A673 (cell line): ENCODE data around the gene MRPL18. TPM values are rescaled to one million over a fixed set of nuclear protein-coding genes. Genes with fewer than 3 reads are reported as not detected.

Source experiments
- BruUV-seq: library from RNA; stranded (reverse); fragments of 400-500 nt; replicated peaks from 2 replicates; lab custom pipeline; 2021; lab: Mats Ljungman, UMichigan
- CTCF ChIA-PET: fragments of 300-600 bp; sonication (Branson Sonifier 250); formaldehyde crosslinking; loops from one replicate; lab custom pipeline; 2022; ENCODE audit warnings: antibody characterized with exemption; lab: Charles Lee
- POLR2A ChIA-PET: fragments of 300-600 bp; sonication (Branson Sonifier 250); formaldehyde crosslinking; loops from one replicate; lab custom pipeline; 2022; ENCODE audit warnings: antibody characterized with exemption; ENCODE audit not compliant: low non-redundant PET; lab: Charles Lee
- DNase-seq: peaks from one replicate; pipeline ENCODE4 v3.0.0-alpha.2; 2015; ENCODE audit warnings: low spot score
- H3K27ac ChIP-seq: fragments of 200-600 bp; sonication (generic); 2 replicates; pipeline ENCODE4 v1.5.1; 2016; ENCODE audit warnings: mixed run types, low read depth, mild to moderate bottlenecking, mixed read lengths, antibody characterized with exemption, low read length; ENCODE audit not compliant: poor library complexity, severe bottlenecking
- H3K27me3 ChIP-seq: fragments of 200-600 bp; sonication (generic); replicated peaks from 2 replicates; pipeline ENCODE4 v1.6.1; 2017; ENCODE audit warnings: mixed run types, low read depth, mild to moderate bottlenecking, mixed read lengths, antibody characterized with exemption, low read length; ENCODE audit not compliant: insufficient read depth, poor library complexity
- H3K36me3 ChIP-seq: fragments of 200-600 bp; sonication (generic); 2 replicates; pipeline ENCODE4 v1.6.1; 2016; ENCODE audit warnings: mixed run types, mild to moderate bottlenecking, mixed read lengths, antibody characterized with exemption, low read length; ENCODE audit not compliant: insufficient read depth, poor library complexity, severe bottlenecking
- H3K4me1 ChIP-seq: fragments of 200-600 bp; sonication (generic); 2 replicates; pipeline ENCODE4 v1.6.1; 2017; ENCODE audit warnings: mixed run types, mild to moderate bottlenecking, mixed read lengths, antibody characterized with exemption, low read length; ENCODE audit not compliant: insufficient read depth, poor library complexity, severe bottlenecking
- H3K4me3 ChIP-seq: fragments of 200-600 bp; sonication (generic); 2 replicates; pipeline ENCODE4 v1.5.1; 2016; ENCODE audit warnings: low read depth, mixed run types, mild to moderate bottlenecking, mixed read lengths, low read length; ENCODE audit not compliant: poor library complexity, severe bottlenecking
- H3K9me3 ChIP-seq: fragments of 200-600 bp; sonication (generic); 2 replicates; pipeline ENCODE4 v1.6.1; 2016; ENCODE audit warnings: mixed run types, low read depth, mild to moderate bottlenecking, mixed read lengths, antibody characterized with exemption, low read length; ENCODE audit not compliant: poor library complexity, severe bottlenecking
- CTCF ChIP-seq: fragments of 300-800, 200-600 bp; sonication (generic); conservative IDR thresholded peaks from 2 replicates; pipeline ENCODE4 v1.5.1; 2017; ENCODE audit warnings: low read depth, mild to moderate bottlenecking, antibody characterized with exemption, low read length, moderate library complexity, mixed read lengths
- EZH2 ChIP-seq: fragments of 200-600 bp; sonication (generic); IDR thresholded peaks from 2 replicates; pipeline ENCODE4 v1.6.1; 2017; ENCODE audit warnings: borderline replicate concordance, low read depth, mild to moderate bottlenecking, mixed read lengths, antibody characterized with exemption, low read length; ENCODE audit not compliant: poor library complexity, severe bottlenecking
- intact Hi-C: fragments of 100-400 bp; cut with micrococcal nuclease; formaldehyde crosslinking; loops from one replicate; pipeline ENCODE4 v1.10.0; 2022; ENCODE audit not compliant: unreplicated experiment
- total RNA-seq: library from RNA; stranded (reverse); gene quantifications from 2 replicates; pipeline ENCODE4 v1.2.3, GENCODE V29; 2021

MRPL18 gene
- total RNA-seq, 1 experiment from 2014 or later = 94.6 TPM

- Histone ChIP-seq H3K36me3 (no peaks in the 10 kb centered on the region), H3K9me3 (no peaks in the 10 kb centered on the region), H3K27me3 (no peaks in the 10 kb centered on the region), H3K4me3 (no peak overlapping the region), H3K27ac (no peak overlapping the region), H3K4me1 (no peaks in the 10 kb centered on the region)
- ChIA-PET CTCF (no interaction called here), POLR2A (no interaction called here)
- BruUV-seq = no TSS peak
- no peak for TF ChIP-seq EZH2
- TF ChIP-seq CTCF = no peak
- intact Hi-C loops = no loop called here
- no peak for DNase-seq
Measured at GRCh38 chr6:159836718-159837490, 46.6 kb downstream of the MRPL18 start.

GRCh38 chr6:159837511-159837910, 47.2 kb downstream of the MRPL18 start:
- no peaks in the 10 kb centered on the region for H3K27me3 ChIP-seq
- BruUV-seq = no TSS peak
- intact Hi-C loops = no loop called here
- no peaks in the 10 kb centered on the region for H3K4me1 ChIP-seq
- CTCF ChIA-PET = no interaction called here
- H3K36me3 ChIP-seq = no peaks in the 10 kb centered on the region
- H3K4me3 ChIP-seq = no peak overlapping the region
- DNase-seq = no peak
- POLR2A ChIA-PET = no interaction called here
- H3K27ac ChIP-seq = no peak overlapping the region
- no peaks in the 10 kb centered on the region for H3K9me3 ChIP-seq
- TF ChIP-seq CTCF = no peak
- no peak for TF ChIP-seq EZH2

GRCh38 chr6:159838020-159838744, 47.9 kb downstream of the MRPL18 start:
- H3K27ac ChIP-seq = no peak overlapping the region
- no peak for DNase-seq
- ChIA-PET POLR2A (no interaction called here), CTCF (no interaction called here)
- no peaks in the 10 kb centered on the region for H3K36me3 ChIP-seq
- H3K9me3 ChIP-seq = no peaks in the 10 kb centered on the region
- no TSS peak for BruUV-seq
- TF ChIP-seq EZH2 (no peak), CTCF (no peak)
- intact Hi-C loops = no loop called here
- no peak overlapping the region for H3K4me3 ChIP-seq
- H3K4me1 ChIP-seq = no peaks in the 10 kb centered on the region
- no peaks in the 10 kb centered on the region for H3K27me3 ChIP-seq
